ENCODE measurements around the gene KIF14.

GRCh38 chr1:200634261-200635122 lies 13.9 kb upstream of the KIF14 start:
- TF ChIP-seq POLR2A (IDR thresholded peaks at IDR 0.05) (no peak), CTCF (IDR thresholded peaks at IDR 0.05) (no peak), POLR2AphosphoS5 (IDR thresholded peaks at IDR 0.05) (no peak)
